GM18499 (cell line): ENCODE results near the gene TPBGL.

Source experiments
- ATAC-seq: cut with Tn5 transposase; IDR thresholded peaks from one replicate; pipeline ENCODE4 v1.9.1; 2021; ENCODE audit warnings: moderate number of reproducible peaks; ENCODE audit not compliant: insufficient read depth, unreplicated experiment

Gene TPBGL

DNA sequence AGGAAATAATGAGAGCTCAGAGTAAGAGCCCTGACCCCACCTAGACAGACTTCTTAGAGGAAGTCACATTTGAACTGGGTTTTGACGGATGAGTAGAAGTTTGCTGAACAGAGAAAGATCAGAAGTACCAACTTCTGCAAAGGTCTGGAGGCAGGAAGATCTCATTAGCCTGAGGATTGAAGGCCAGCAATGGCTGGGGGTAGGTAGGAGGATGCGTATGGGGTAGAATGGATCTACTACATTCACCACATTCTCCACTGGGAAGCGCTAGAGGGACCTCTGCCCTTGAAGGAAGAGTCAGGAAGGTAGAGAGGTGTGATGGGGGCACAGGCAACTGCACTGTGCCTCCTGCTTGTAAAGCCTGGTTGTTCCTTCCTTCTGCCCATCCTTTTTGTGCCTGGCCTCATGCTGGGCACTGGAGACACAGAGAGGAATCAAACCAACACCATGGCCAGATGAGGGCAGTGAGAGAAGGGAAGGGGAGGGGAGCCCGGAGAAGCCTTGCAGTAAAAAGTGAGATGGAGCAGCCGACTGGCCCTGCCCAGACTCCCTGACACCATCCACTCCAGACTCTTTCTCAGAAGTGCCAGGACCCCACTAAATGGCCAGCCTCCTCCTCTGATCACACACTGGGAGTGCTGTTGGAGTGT is 4.9 kb downstream of the TPBGL start:
- ATAC-seq: no peak

DNA sequence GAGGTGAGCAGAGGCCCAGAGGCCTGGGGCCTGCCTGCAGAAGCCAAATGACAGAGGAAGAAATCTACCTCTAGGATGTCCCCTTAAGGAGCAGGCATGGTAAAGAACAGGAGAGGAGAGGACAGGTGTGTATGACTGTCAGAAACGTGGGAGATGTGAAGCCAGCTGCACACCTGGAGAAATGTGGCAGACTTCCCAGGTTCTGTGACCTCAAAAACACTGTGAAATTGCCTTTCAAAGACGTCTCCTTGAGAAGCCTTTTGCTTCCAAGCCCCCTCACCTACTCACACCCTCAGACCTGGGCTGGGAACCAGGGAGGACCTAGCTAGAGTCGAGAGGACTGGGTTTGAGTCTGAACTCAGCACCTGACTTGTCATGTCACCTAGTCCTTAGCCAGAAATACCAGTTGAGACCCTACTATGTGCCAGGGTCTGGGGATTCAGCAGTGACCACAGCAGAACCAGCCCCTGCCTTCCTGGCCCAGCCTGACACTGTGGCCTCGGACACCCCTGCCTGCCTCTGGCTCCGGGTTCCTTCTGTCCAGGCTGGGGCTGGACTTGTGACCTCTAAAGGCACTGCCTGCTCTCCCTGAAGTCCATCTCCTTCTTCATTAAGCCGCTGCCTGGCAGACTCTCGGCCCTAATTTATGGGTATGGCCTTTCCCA is 5.6 kb downstream of the TPBGL start:
- no peak for ATAC-seq

DNA sequence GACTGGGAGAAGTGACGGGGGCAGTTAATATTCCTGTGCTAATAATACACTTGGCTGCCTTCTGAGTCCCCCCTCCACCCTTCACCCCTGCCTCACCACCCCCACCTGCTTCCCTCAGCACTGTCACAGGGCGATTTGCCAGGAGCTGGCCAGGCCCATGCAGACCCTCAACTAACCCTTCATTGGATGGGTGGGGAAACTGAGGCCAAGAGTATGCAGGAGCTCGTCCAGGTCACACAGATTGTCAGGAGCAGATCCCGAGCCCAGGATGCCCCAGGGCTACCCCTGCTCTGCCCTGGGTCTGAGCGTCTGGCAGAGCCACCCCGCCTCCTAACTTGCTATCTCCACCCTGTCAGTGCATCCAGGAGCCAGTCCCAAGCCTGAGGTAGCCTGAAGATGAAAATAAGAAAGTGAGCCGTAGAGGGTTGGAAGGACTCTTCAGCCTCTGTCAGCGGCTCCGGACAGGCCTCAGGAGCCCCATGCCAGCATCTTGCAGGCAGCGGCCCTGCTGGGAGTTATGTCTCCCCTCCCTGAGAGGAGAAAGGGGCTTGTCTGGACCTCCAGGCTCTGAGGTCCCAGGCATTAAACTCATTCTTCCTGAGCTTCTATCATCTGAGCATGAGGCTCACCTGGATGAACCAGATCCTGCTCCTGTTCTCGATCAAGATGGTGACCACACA is 6.2 kb downstream of the TPBGL start:
- no peak for ATAC-seq

DNA sequence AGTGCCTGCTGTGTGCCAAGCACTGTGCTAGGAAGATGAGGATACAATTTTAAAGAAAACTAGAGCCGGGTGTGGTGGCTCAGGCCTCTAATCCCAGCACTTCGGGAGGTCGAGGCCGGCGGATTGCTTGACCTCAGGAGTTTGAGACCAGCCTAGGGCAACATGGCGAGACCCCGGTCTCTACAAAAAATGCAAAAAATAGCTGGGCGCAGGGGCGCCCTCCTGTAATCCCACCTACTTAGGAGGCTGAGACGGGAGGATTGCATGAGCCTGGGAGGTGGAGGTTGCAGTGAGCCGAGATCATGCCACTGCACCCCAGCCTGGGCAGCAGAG is 8.3 kb downstream of the TPBGL start:
- no peak for ATAC-seq

DNA sequence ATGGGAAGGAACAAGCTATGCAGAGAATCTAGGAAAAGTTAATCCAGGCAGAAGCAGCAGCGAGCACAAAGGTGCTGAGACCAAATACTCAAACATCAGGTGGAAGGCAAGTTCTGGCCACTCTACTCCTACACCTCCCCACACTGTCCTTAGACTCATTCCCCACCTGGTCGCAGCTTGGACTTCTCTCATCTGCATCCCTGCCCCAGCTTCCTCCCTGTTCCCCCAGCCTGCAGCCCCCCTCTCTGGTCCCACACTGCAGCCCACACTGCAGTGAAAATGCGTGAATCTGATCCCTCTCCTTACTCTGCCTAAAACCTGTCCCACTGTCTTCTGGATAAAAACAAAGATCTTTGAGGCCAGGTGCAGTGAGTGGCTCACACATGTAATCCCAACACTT is 9.1 kb downstream of the TPBGL start:
- no peak for ATAC-seq

- ATAC-seq: no peak
These were observed 13.8 kb downstream of the TPBGL start for GRCh38 chr11:75254326-75254725.

DNA sequence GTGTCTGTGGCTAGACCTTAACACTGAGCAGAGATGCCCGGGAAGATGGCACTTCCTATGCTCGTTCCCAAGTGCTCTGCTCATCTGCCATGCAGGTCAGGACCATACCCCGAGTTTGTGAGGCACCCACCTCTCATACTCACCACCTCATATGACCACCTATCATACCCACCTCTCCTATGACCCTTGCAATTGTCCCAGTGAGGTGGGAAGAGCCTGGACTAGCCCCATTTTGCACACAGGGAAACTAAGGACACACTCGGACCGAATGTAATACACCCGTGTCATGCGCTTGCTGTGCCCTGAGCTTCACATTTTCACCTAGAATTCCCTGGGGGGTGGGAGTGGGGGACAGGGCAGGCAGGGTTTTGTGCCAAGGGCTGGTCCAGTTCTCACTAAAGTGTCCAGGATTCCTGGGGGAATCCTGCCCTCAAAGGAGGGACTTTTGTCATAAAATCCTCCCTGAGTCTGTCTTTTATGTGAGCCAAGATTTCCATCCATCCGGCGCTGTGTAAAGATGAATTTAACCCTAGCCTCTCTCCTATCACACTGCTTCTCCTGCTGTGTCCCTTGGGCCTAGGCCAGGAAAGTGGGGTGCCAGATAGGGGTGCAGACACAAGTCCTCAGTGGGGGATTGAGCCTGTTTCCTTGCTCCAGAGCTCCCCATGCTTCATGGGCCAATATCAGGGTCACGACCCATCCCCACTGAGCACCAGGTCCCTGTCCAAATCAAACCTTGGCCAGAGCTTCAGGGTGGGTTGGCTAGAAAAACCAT is 20.0 kb downstream of the TPBGL start:
- no peak for ATAC-seq

DNA sequence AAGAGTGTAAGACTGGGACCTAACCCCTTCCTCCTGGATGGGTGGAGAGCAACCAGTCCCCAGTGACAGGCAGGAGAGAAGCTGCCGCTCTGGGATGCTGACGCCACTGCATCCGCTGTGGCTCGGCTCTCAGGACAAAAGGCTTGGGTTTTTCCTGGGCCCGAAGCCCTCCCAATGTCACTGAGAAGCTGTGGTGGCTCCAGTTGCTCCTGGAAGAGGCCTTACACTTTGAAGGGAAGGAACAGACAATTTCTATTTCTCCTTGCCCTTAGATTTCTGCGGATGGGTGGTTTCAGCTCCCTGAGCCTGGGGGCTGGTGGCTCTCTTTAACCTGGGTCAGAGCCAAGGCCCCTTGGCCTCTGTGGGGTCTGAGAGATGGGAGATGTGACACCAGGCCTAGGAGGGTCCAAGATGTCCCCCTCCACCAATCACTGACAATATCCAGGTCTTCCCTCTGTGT is 21.4 kb downstream of the TPBGL start:
- ATAC-seq: no peak

- ATAC-seq: no peak
These were observed 21.9 kb downstream of the TPBGL start for GRCh38 chr11:75262436-75262835.

DNA sequence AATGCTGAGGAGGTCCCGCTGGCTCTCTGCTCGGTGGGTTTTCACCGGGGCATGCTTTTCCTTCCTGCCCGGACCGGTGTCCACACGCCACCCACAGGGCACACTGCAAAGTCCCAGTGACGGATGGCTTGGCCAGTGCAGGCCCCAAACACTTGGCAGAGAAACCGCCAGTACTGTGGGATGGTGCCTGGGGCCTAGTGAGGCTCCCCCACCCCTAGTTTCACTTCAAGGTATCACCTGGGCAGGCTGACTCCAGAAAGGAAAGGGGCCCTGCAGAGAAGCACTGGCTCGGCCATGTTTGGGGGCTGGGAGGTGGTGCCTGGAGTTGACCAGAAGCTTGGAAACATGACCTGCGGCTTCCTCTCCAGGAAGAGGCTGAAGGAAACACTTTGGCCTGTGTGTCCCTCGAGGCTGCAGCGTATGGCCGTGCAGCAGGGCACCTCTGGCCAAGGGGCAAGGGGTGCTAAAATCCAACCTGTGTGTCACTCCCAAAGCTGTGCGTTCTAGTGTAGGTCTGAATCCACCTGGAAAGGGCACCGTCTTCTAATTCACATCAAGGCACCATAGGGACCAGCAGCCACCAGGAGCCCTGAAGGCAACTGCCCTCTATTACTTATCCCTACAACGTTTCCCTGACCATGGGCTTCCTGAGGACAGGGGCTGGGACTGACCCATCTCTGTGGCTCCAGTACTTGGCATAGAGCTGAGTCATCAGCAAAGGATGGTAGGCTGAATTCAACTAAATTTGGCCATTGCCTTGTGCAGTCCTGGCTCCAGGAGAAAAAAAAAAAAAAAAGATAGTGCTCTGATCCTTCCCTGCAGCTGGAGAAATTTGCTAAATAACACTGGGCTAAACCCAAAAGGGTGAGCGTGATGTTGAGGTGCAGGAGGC is 22.6 kb downstream of the TPBGL start:
- ATAC-seq: no peak

DNA sequence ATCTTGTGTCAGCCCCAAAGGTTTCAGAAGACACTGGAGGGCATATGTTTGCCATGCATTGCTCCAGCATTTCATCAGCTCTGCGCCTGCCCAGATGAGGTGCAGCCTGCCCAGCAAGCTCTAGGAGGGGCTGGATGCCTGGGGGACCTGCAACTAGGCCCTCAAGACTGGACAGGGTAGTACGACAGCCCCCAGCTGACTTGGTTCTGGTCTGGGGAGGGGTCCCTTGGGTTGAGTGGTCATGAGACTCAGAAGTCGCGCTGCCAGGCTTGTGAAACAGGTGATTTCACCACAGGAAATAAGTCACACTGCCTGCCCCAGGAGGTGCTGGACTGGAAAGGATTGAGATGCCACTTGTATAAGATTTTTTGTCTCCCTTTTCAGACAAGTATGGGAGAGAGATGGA is 23.4 kb downstream of the TPBGL start:
- no peak for ATAC-seq

DNA sequence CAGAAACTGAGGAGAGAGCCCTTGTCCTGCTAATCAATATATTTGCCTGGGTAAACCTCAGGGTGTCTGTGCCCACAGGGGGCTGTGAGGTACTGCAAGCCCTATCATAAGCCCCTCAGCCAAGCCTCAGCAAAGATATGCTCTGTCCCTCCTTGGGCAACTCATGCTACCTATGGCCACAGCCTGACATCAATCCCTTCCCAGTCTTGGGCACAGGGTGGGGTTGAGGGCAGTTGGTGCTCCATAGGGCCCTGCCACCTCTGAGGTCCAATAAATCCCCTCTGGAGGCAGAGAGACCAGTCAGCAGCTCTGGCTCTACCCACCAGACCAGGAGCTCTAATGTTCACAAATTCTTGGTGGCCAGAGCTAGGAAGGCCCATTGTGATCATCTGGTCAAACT is 23.8 kb downstream of the TPBGL start:
- ATAC-seq: no peak

DNA sequence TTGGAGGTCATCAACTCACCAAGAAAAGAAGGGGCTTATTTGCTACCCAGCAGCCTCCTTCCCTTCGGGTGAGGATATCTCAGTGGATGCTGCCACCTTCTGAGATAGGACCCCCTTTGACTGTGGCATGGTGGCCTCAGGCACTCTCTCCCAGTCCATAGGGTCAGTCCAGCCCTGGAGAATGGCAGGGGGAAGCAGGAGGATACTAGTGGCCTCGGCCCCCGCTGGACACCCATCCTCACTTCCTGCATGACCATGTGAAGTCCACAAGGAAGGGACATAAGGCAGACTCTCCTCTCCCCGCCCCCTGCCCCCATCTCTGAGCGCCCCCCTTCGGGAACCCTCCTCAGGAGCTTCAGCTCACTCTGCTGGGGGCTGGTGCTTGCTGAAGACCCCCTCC is 24.4 kb downstream of the TPBGL start:
- ATAC-seq: no peak

DNA sequence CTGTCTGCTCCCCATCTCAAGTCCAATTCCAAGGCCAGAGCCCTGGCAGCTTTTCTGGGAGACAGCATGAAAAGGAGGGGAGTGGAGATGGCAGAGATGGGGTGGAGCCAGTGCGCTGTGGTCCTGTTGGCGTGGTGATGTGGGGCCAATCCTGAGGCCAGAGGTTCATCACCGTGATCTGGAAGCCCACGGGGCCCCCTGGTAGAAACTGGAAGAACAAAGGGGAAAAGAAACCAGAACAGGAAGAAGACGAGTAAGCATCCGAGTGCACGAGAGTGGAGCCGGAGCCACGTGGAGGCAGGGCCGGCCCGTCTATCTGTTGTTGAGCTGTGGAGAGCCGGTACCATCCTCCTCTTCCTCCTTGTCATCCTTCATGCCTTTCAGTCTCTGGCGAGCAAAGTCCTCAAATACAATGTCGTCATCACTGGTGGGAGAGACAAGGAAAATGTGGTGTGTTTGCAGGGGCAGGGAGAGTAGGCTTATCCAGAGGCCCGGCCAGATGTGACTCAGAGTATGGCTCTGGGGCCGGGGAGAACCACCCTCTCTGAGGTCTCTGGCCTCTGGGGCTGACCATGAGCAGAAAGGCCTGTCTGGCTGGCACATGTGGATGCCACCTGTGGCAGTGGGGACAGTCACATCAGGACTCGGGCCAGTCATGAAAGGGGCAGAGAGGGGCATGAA is 25.4 kb downstream of the TPBGL start:
- no peak for ATAC-seq

- ATAC-seq: no peak
These were observed 26.8 kb downstream of the TPBGL start for GRCh38 chr11:75267171-75267970.

- no peak for ATAC-seq
These were observed 28.2 kb downstream of the TPBGL start for GRCh38 chr11:75268626-75269366.

- ATAC-seq: no peak
These were observed 28.7 kb downstream of the TPBGL start for GRCh38 chr11:75269367-75269660.

- ATAC-seq: no peak
These were observed 29.3 kb downstream of the TPBGL start for GRCh38 chr11:75269896-75270295.
